HG02981 (cell line): ENCODE results near the gene TCF15.
"Not testable (repeated sequence)": the region's sequence is repeated elsewhere in the genome, so short reads cannot be mapped to it uniquely, and the experiment has no call there.

Experiments used
- ATAC-seq: cut with Tn5 transposase; IDR thresholded peaks from one replicate; pipeline ENCODE4 v1.9.1; 2021; ENCODE audit warnings: mild to moderate bottlenecking, moderate library complexity; ENCODE audit not compliant: unreplicated experiment

The TCF15 gene

GRCh38 chr20:584161-584970, 25.7 kb downstream of the TCF15 start:
- ATAC-seq: no peak

GRCh38 chr20:582204-582603, 27.9 kb downstream of the TCF15 start:
- ATAC-seq: no peak

- ATAC-seq: not testable (repeated sequence)
Measured at GRCh38 chr20:578940-579690, 31.0 kb downstream of the TCF15 start.

- ATAC-seq: no peak
Measured at GRCh38 chr20:577167-577791, 32.8 kb downstream of the TCF15 start.

GRCh38 chr20:576156-576555, 34.0 kb downstream of the TCF15 start:
- ATAC-seq: no peak

- ATAC-seq: no peak
Measured at GRCh38 chr20:575230-575629, 34.9 kb downstream of the TCF15 start.

- no peak for ATAC-seq
Measured at GRCh38 chr20:574297-574942, 35.7 kb downstream of the TCF15 start.

- ATAC-seq: no peak
Measured at GRCh38 chr20:573414-574296, 36.5 kb downstream of the TCF15 start.

- no peak for ATAC-seq
Measured at GRCh38 chr20:572727-573126, 37.4 kb downstream of the TCF15 start.

- ATAC-seq: no peak
Measured at GRCh38 chr20:571754-572441, 38.2 kb downstream of the TCF15 start.

- no peak for ATAC-seq
Measured at GRCh38 chr20:568673-569415, 41.3 kb downstream of the TCF15 start.

GRCh38 chr20:568097-568652, 41.9 kb downstream of the TCF15 start:
- no peak for ATAC-seq

GRCh38 chr20:564192-564591, 45.9 kb downstream of the TCF15 start:
- ATAC-seq: no peak

GRCh38 chr20:563187-563586, 46.9 kb downstream of the TCF15 start:
- ATAC-seq: no peak

GRCh38 chr20:562232-562897, 47.7 kb downstream of the TCF15 start:
- no peak for ATAC-seq

- peak; percentile 64 for ATAC-seq
Measured at GRCh38 chr20:561437-562231, 48.5 kb downstream of the TCF15 start.

GRCh38 chr20:560680-561079, 49.4 kb downstream of the TCF15 start:
- no peak for ATAC-seq
